GM11168 (cell line): ENCODE data around the gene TRUB1.

ENCODE experiments used
- in situ Hi-C: fragments of 300-500 bp; cut with MboI; formaldehyde crosslinking; loops from one replicate; pipeline ENCODE4 v1.12.0; 2022; ENCODE audit warnings: low sequenced_read_pairs; ENCODE audit not compliant: unreplicated experiment

TRUB1 gene

GRCh38 chr10:114937962-114938855, at the start of gene TRUB1:
TRUB1 (plus strand) TSS chr10:114938195; CDS start chr10:114938254, 59 bp downstream.
- in situ Hi-C loops = no loop called here

DNA sequence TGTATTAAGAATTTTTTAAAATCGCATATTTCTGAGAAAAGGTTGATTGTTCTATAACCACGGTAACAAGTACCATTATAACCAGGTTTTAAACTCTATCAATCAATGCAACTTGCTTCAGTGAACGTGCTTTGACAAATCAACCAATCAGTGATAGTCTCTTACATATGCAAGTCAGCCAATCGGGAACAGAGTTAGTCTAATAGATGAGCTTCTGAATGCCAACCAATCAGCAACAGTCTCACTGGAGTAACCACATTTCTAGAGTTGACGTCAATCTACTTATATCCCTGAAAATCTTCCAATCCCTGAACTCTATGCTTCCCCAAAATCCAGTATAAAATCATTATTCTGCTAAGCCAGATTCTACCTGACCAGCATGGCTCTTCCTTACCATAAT, 44.7 kb upstream of the TRUB1 start:
- in situ Hi-C loops = loop anchor here (25.0 kb wide), 1 partner anchor 219 kb away; no protein-coding TSS in a partner anchor

DNA sequence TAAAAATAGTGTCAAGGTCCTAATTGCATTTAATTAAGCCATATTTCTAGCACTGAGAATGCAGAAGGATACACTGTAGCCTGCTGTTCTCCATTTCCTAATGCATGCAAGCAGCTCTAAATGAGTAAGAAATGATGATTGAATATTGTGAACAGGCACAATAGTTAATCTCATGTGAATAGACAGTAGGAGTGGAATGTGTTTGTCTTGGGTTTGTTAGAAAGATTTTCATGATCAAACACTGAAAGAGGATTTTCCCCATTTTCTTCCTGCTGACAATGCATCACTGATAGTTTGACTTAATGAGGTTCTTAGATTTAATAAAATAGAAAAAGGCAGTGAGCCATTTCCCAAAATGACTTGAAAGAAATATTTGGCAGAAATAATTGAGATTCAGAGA, 43.1 kb upstream of the TRUB1 start:
- in situ Hi-C loops = loop anchor here (25.0 kb wide), 1 partner anchor 217 kb away; no protein-coding TSS in a partner anchor

DNA sequence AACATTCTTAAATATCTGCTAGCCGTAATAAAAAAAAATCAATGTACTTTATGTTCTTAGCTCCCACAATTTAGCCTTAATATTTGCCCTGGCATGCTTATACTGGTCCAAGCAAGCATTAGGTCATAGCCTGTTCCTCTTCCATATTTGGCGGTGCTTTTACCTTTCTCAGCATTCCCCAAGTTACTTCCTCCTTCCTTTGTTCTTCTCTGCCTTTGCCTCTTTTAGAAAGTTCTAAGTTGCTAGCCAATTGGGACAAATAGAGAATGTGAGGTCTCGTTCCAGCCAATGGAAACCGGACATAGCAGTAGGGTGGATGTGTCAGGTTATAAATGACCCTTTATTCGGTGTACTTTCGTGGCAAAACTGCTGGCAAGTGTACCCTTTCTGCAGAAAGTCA, 41.0 kb upstream of the TRUB1 start:
- in situ Hi-C loops = loop anchor here (25.0 kb wide), 1 partner anchor 215 kb away; no protein-coding TSS in a partner anchor

- in situ Hi-C loops = loop anchor here (25.0 kb wide), 1 partner anchor 215 kb away; no protein-coding TSS in a partner anchor
Observed at GRCh38 chr10:114897593-114897992, 40.4 kb upstream of the TRUB1 start.

- in situ Hi-C loops = loop anchor here (25.0 kb wide), 1 partner anchor 212 kb away; no protein-coding TSS in a partner anchor
Observed at GRCh38 chr10:114899982-114900381, 38.0 kb upstream of the TRUB1 start.

DNA sequence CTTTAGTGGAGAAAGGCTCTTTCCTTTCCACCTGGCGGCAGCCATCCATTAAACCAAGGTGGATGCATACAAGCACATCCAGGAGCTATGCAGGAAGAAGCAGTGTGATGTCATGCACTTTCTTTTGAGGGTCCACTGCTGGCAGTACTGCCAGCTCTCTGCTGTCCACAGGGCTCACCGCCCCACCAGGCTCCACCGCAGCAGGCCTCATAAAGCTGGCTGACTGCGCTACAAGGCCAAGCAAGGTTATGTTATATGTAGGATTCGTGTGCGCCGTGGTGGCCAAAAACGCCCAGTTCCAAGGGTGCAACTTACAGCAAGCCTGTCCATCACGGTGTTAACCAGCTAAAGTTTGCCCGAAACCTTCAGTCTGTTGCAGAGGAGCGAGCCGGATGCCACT, 37.3 kb upstream of the TRUB1 start:
- in situ Hi-C loops = no loop called here

DNA sequence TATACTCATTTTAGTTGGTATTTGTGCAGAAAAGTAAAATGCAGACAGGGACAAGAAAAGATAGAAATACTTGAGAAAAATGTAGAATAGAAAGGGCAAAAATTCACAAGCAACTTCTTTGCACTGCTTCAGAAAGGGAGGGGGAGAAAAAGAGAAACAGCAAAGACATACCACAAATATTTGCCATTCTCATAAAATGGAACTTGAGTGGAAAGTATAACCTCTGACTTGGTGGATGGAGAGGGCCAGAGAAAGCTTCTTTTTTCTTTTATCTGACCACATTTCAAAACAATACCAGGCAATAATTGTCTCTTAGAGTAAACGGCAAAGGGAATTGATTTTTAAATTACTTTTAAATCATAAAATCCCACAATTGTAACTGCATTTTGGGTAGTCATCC, 35.8 kb upstream of the TRUB1 start:
- in situ Hi-C loops = no loop called here

DNA sequence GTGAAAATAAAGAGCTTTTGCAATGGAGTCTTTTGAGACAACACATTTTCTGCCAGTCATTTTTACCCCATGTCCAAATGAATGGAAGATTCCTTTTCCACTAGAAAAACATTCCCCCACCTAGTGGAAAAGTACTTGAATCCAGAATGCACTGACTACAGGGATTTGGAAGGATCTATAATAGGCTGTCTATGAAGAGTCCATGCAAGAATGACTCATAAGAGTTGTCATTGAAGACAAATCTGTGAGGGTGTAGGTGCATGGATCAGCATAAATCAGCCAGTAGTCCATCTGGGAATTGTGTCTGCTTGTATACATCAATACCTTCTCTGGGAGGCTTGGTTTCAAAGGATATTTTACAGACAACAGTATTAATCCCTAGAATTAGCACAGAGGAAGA, 32.5 kb upstream of the TRUB1 start:
- in situ Hi-C loops = no loop called here

- in situ Hi-C loops = no loop called here
Observed at GRCh38 chr10:114906981-114907380, 31.0 kb upstream of the TRUB1 start.

DNA sequence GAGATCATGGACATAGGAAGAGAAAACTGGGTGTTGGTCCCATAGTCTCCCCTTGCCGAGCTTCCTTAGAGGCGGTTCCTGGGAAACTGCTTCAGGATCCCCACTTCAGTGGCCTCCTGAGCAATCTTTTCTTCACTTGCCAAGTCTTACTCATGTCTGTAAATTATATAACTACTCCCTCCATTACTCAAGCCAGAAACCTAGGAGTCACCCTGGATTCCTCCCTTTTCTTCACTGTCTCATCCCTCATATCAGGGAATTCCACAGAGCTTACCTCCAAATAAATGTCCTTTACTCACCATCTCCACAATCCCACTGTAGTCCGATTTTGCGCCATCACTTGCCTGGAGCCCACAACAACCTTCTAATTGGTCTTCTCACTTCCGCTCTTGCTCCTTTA, 29.1 kb upstream of the TRUB1 start:
- in situ Hi-C loops = no loop called here

GRCh38 chr10:114911052-114911711, 26.8 kb upstream of the TRUB1 start:
- in situ Hi-C loops = no loop called here

DNA sequence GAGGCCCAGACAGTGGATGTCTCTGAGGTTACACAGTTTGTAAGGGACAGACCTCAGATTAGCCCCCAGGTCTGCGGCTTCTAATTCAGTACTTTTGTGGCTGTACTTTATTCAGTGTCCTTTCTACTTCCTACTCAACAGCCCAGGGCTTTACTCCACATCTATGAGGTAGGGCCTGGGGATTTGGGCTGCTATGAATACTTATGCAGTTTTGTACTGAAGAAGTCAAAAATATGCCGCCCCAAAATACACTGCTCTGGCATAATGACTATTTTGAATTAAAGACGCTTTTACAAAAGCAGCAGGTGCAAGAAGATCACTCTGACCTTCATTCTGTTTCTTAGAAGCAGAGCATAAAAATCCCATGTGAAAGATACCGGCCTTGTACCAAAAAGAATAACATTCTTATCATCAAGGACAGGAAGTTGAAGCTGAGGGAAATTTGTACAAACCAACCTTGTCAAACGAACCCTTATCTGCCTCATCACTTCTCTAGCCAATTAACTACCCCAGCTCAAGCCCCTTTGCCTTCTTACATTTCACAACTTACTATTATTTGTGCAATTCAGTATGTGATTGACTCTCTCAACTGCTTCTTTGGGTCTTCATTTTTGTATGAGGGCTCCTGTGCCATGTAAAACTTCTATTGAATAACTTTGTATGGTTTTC, 26.1 kb upstream of the TRUB1 start:
- in situ Hi-C loops = no loop called here

- in situ Hi-C loops = no loop called here
Observed at GRCh38 chr10:114912470-114912859, 25.5 kb upstream of the TRUB1 start.

GRCh38 chr10:114914560-114914959, 23.4 kb upstream of the TRUB1 start:
- in situ Hi-C loops = no loop called here

DNA sequence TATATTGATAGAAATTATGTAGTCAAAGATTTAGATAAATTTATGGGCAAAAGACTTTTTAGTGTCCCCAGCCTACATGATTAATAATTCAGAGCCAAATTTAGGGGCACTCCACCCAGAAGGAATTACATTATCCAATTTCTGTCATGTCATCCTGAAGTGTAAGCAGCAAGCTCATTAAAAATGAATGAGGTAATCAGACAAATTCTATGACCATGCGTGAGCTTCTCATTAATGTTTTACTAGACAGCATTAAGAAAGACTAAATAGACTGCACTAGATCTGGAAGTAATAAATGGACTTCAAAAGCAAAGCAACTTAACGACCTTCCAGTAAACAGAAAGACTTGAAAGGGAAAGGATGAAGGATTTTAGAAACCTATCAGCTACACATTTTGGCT, 22.7 kb upstream of the TRUB1 start:
- in situ Hi-C loops = no loop called here

DNA sequence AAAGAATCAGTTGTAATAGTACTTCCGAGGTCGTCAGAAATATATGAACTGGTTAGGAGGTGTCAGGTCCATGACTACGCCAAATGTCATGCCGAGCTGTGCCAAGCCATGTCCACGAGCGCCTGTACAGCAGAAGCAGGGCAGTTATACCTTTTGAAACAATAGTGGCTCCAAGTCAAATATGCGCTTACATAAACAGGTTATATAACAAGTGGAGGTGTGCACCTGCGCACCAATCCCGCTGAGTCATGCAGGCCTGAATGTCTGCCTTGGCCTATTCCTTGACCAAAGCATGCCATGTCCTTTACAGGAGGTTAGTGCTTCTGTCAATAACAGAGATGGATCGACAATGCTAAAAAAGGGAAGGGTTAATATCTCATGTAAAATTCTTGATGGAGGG, 21.3 kb upstream of the TRUB1 start:
- in situ Hi-C loops = no loop called here

- in situ Hi-C loops = no loop called here
Observed at GRCh38 chr10:114917459-114917858, 20.5 kb upstream of the TRUB1 start.

GRCh38 chr10:114917927-114918672, 19.9 kb upstream of the TRUB1 start:
- in situ Hi-C loops = no loop called here

GRCh38 chr10:114920459-114920858, 17.5 kb upstream of the TRUB1 start:
- in situ Hi-C loops = no loop called here
